Measurements from ENCODE around the gene ZNF672.
"Not testable (repeated sequence)": the region's sequence is repeated elsewhere in the genome, so short reads cannot be mapped to it uniquely, and the experiment has no call there.

Gene ZNF672

GRCh38 chr1:248884632-248885295 lies 46.7 kb downstream of the ZNF672 start:
- no peak for DNase-seq (ENCODE audit: extremely low read depth in 1 of 2, low read depth in 1 of 2)

GRCh38 chr1:248885646-248886045 lies 47.6 kb downstream of the ZNF672 start:
- no peak for DNase-seq (ENCODE audit: extremely low read depth in 1 of 2, low read depth in 1 of 2)

- DNase-seq (ENCODE audit: extremely low read depth in 1 of 2, low read depth in 1 of 2): no peak
These were observed 48.3 kb downstream of the ZNF672 start for GRCh38 chr1:248886237-248886895.

GRCh38 chr1:248889914-248890243 lies 51.9 kb downstream of the ZNF672 start:
- not testable (repeated sequence) for DNase-seq (ENCODE audit: extremely low read depth in 1 of 2, low read depth in 1 of 2)

GRCh38 chr1:248890549-248891498 lies 52.8 kb downstream of the ZNF672 start:
- no peak for DNase-seq (ENCODE audit: extremely low read depth in 1 of 2, low read depth in 1 of 2)

- DNase-seq (ENCODE audit: extremely low read depth in 1 of 2, low read depth in 1 of 2): no peak
These were observed 53.7 kb downstream of the ZNF672 start for GRCh38 chr1:248891758-248892157.

- DNase-seq (ENCODE audit: extremely low read depth in 1 of 2, low read depth in 1 of 2): no peak
These were observed 54.6 kb downstream of the ZNF672 start for GRCh38 chr1:248892590-248892989.

GRCh38 chr1:248894837-248895236 lies 56.8 kb downstream of the ZNF672 start:
- no peak for DNase-seq (ENCODE audit: extremely low read depth in 1 of 2, low read depth in 1 of 2)

- no peak for DNase-seq (ENCODE audit: extremely low read depth in 1 of 2, low read depth in 1 of 2)
These were observed 59.7 kb downstream of the ZNF672 start for GRCh38 chr1:248897412-248898337.
